Measurements from ENCODE around the gene PLA2G2C.

DNA sequence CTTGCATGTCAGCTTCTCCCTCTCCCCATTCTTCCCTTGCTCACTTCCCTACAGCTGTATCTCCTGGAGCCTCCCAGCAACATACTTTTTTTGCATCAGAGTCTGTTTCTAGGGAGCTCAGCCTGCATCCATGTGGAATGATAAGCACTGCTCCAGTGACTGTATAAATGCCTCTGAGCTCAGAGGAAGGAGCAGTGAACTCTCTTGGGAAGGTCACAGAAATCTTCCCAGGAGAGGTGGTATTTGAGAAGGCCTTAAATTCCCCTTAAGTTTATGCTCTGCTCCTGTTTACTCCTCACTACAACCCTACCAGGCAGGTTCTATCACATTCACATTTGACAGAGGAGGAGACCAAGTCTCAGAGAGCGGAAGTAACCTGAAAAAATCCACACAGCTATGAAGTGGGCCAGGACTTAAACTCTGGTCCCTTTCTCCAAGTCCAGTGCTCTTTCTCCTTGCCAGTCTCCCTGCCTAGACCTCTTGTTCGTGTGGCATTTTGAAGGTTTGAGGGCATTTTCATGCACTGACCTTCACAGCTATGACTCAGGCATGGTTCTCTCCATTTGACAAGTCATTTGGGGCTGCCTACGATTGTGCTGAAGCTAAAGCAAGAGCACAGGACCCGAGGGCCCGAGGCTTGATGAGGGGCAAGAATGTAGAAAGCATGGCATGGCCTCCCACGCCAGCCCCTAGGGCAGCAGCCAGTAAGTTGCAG lies 6.0 kb downstream of the PLA2G2C start:
- no peak for TF ChIP-seq ZNF44 (CRISPR knock-in tag; IDR thresholded peaks at IDR 0.05)
- TF ChIP-seq, protein P1, sequence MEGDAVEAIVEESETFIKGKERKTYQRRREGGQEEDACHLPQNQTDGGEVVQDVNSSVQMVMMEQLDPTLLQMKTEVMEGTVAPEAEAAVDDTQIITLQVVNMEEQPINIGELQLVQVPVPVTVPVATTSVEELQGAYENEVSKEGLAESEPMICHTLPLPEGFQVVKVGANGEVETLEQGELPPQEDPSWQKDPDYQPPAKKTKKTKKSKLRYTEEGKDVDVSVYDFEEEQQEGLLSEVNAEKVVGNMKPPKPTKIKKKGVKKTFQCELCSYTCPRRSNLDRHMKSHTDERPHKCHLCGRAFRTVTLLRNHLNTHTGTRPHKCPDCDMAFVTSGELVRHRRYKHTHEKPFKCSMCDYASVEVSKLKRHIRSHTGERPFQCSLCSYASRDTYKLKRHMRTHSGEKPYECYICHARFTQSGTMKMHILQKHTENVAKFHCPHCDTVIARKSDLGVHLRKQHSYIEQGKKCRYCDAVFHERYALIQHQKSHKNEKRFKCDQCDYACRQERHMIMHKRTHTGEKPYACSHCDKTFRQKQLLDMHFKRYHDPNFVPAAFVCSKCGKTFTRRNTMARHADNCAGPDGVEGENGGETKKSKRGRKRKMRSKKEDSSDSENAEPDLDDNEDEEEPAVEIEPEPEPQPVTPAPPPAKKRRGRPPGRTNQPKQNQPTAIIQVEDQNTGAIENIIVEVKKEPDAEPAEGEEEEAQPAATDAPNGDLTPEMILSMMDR (CRISPR knock-in tag; IDR thresholded peaks at IDR 0.05) = no peak
- no peak for TF ChIP-seq FOXJ3 (CRISPR knock-in tag; IDR thresholded peaks at IDR 0.05; ENCODE audit: borderline replicate concordance)
- TF ChIP-seq CHD4 (IDR thresholded peaks at IDR 0.05; ENCODE audit: borderline replicate concordance, low read length) = no peak
- TF ChIP-seq ZNF83 (CRISPR knock-in tag; IDR thresholded peaks at IDR 0.05; ENCODE audit: borderline replicate concordance) = no peak
- TF ChIP-seq SOX6 (IDR thresholded peaks at IDR 0.05) = no peak
- TF ChIP-seq SOX6 (CRISPR knock-in tag; IDR thresholded peaks at IDR 0.05) = no peak
- no peak for TF ChIP-seq RCOR2 (CRISPR knock-in tag; IDR thresholded peaks at IDR 0.05)
- TF ChIP-seq SNRNP70 (IDR thresholded peaks at IDR 0.05; ENCODE audit: low read depth, low read length) = no peak
- no peak for TF ChIP-seq ELF1 (CRISPR knock-in tag; IDR thresholded peaks at IDR 0.05)
- TF ChIP-seq, protein P2, sequence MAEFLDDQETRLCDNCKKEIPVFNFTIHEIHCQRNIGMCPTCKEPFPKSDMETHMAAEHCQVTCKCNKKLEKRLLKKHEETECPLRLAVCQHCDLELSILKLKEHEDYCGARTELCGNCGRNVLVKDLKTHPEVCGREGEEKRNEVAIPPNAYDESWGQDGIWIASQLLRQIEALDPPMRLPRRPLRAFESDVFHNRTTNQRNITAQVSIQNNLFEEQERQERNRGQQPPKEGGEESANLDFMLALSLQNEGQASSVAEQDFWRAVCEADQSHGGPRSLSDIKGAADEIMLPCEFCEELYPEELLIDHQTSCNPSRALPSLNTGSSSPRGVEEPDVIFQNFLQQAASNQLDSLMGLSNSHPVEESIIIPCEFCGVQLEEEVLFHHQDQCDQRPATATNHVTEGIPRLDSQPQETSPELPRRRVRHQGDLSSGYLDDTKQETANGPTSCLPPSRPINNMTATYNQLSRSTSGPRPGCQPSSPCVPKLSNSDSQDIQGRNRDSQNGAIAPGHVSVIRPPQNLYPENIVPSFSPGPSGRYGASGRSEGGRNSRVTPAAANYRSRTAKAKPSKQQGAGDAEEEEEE (CRISPR knock-in tag; IDR thresholded peaks at IDR 0.05; ENCODE audit: borderline replicate concordance) = no peak
- no peak for TF ChIP-seq ZNF335 (CRISPR knock-in tag; IDR thresholded peaks at IDR 0.05)

Data from HepG2 (cell line).